Prostate gland (tissue), 2 donors: ENCODE measurements around the gene MPZL1. TPM values are rescaled to one million over a fixed set of nuclear protein-coding genes. Genes with fewer than 3 reads are reported as not detected.

ENCODE experiments used
- DNase-seq: peaks from one replicate; pipeline ENCODE4 v3.0.0-alpha.2; 2019; ENCODE audit warnings: low spot score
- H3K27ac ChIP-seq, 2 donors: fragments of 200-600 bp; sonication (generic); 2 replicates each; pipeline ENCODE4 v1.5.1; 2017 to 2019
- H3K27me3 ChIP-seq: fragments of 200-600 bp; sonication (generic); replicated peaks from 2 replicates; pipeline ENCODE4 v1.5.1; 2019; ENCODE audit not compliant: insufficient read depth
- H3K36me3 ChIP-seq, 2 donors: fragments of 200-600 bp; sonication (generic); 1 replicate in 1 of 2; 2 replicates in 1 of 2; pipeline versions ENCODE4 v1.5.1 to v1.8.1; 2017 to 2019
- H3K4me1 ChIP-seq: fragments of 200-600 bp; sonication (generic); replicated peaks from 2 replicates; pipeline ENCODE4 v1.5.1; 2019
- H3K4me3 ChIP-seq, 2 donors: fragments of 200-600 bp; sonication (generic); 2 replicates each; pipeline ENCODE4 v1.5.1; 2017 to 2019
- H3K9me3 ChIP-seq: fragments of 200-600 bp; sonication (generic); 2 replicates; pipeline ENCODE4 v1.5.1; 2017
- POLR2A ChIP-seq: fragments of 450-650 bp; IDR thresholded peaks from one replicate; pipeline ENCODE4 v1.6.1; 2016; ENCODE audit warnings: antibody characterized with exemption, mild to moderate bottlenecking
- POLR2AphosphoS5 ChIP-seq: sonication (generic); formaldehyde crosslinking; IDR thresholded peaks from one replicate; pipeline ENCODE4 v1.6.1; 2017; ENCODE audit warnings: antibody characterized with exemption
- WGBS: methylation state at CpG from one replicate; pipeline ENCODE4 v1.1.5; 2018; 5-methylcytosine and 5-hydroxymethylcytosine counted together
- intact Hi-C: fragments of 100-400 bp; cut with DNase I; formaldehyde crosslinking; loops from one replicate; pipeline ENCODE4 v1.14.2; 2022
- total RNA-seq, 2 donors: library from RNA; depleted of rRNA; stranded (reverse); fragments of >200 nt; gene quantifications; one replicate each; pipeline ENCODE4 v1.1.0, GENCODE V29; 2016
- TF ChIP-seq, protein P1 (sequence below), 4 experiments: fragments of 200-600 bp in 2 of 4; fragments of 450-650 bp in 2 of 4; sonication (generic) in 2 of 4; IDR thresholded peaks; 1 replicate in 3 of 4; 2 replicates in 1 of 4; pipeline ENCODE4 v1.5.1; 2016 to 2019; ENCODE audit warnings: antibody characterized with exemption in 4 of 4, mild to moderate bottlenecking in 2 of 4, moderate library complexity in 2 of 4

MPZL1 gene
- total RNA-seq, 2 donors from 2014 or later, result 52.5 to 135 TPM

DNA sequence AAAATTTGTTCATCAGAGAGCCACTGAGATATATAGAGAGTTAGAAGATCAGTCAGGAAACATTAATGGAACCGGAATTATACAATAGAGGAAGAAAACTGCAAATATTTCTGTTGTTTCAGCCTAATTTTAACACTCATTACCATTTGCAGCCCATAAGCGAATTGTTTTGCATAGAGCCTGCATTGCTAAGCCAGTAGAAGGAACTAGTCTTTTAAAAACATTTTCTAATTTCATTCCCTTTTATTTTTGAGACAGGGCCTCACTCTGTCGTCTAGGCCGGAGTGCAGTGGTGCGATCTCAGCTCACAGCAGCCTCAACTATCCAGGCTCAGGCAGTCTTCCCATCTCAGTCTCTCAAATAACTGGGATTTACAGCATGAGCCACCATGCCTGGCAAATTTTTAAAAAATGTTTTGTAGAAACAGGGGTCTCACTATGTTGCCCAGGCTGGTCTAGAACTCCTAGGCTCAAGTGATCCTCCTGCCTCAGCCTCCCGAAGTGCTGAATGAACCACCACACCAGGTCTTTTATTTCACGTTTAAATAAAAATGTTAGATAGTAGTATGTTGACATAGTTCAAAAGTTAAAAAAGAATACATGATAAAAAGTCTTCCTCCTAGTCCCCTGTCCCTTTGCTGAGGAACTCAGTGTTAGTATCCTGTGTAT, 25.3 kb downstream of the MPZL1 start:
- TF ChIP-seq POLR2A (no peak), POLR2AphosphoS5 (no peak)
- TF ChIP-seq, protein P1, sequence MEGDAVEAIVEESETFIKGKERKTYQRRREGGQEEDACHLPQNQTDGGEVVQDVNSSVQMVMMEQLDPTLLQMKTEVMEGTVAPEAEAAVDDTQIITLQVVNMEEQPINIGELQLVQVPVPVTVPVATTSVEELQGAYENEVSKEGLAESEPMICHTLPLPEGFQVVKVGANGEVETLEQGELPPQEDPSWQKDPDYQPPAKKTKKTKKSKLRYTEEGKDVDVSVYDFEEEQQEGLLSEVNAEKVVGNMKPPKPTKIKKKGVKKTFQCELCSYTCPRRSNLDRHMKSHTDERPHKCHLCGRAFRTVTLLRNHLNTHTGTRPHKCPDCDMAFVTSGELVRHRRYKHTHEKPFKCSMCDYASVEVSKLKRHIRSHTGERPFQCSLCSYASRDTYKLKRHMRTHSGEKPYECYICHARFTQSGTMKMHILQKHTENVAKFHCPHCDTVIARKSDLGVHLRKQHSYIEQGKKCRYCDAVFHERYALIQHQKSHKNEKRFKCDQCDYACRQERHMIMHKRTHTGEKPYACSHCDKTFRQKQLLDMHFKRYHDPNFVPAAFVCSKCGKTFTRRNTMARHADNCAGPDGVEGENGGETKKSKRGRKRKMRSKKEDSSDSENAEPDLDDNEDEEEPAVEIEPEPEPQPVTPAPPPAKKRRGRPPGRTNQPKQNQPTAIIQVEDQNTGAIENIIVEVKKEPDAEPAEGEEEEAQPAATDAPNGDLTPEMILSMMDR (IDR thresholded peaks at IDR 0.05), result no peak
- Histone ChIP-seq H3K4me3 (no peak overlapping the region), H3K36me3 (no peaks in the 10 kb centered on the region), H3K9me3 (no peaks in the 10 kb centered on the region), H3K4me1 (no peaks in the 10 kb centered on the region), H3K27me3 (no peaks in the 10 kb centered on the region), H3K27ac (no peak overlapping the region)
- 87% methylated on average over 7 of the region's 7 CpGs for WGBS
- intact Hi-C loops, result no loop called here
- DNase-seq, result no peak

- H3K4me1 ChIP-seq, result no peaks in the 10 kb centered on the region
- no peaks in the 10 kb centered on the region for H3K27me3 ChIP-seq
- no peaks in the 10 kb centered on the region for H3K9me3 ChIP-seq
- TF ChIP-seq POLR2AphosphoS5 (no peak), POLR2A (no peak)
- TF ChIP-seq, protein P1 (IDR thresholded peaks at IDR 0.05), result no peak
- no peaks in the 10 kb centered on the region for H3K36me3 ChIP-seq
- no peak overlapping the region for H3K27ac ChIP-seq
- H3K4me3 ChIP-seq, result no peak overlapping the region
- WGBS, result 97% methylated on average over 1 of the region's 1 CpG
- DNase-seq, result no peak
- intact Hi-C loops, result no loop called here
These were observed 26.2 kb downstream of the MPZL1 start for GRCh38 chr1:167747988-167748387.

DNA sequence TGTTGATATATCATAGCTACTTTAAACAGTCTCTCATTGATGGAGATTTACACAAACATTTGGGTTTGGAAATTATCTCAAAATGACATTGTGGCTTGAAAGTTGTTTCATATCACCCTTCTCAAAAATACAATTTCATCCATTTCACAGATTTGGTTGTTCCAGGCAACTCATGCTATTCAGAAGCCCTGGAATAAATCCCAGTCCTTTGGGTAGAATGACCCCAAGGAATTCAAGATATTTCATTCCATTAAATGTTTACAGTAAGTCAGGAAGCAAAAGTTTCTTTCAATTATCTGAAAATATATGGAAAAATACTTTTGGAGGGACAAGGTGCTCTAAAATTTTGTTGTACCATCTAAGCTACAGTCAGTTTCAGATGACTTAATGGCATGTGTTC, 27.1 kb downstream of the MPZL1 start:
- H3K36me3 ChIP-seq, result no peaks in the 10 kb centered on the region
- DNase-seq, result no peak
- no peak overlapping the region for H3K4me3 ChIP-seq
- no peaks in the 10 kb centered on the region for H3K9me3 ChIP-seq
- no peaks in the 10 kb centered on the region for H3K4me1 ChIP-seq
- TF ChIP-seq POLR2AphosphoS5 (no peak), POLR2A (no peak)
- TF ChIP-seq, protein P1 (IDR thresholded peaks at IDR 0.05), result no peak
- no peaks in the 10 kb centered on the region for H3K27me3 ChIP-seq
- H3K27ac ChIP-seq, result no peak overlapping the region
- intact Hi-C loops, result no loop called here

DNA sequence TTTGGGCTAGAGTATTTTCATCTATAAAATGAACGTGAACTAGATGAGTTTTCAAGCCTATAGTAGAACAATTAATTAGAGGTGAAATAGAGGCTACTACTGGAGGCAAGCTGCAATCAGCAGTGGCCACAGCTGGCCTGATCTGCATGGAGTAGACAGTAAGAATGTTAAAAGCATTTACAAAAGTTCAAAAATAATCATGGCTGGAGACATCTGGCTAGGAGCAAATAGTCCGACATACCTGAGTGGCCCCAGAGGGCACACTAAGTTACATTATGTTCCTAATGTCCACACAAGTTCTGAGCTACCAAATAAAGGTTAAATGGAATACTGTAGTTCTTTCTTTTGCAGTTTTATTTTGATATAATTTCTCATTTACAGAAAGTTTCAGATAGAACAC, 28.0 kb downstream of the MPZL1 start:
- Histone ChIP-seq H3K36me3 (no peaks in the 10 kb centered on the region), H3K27ac (no peak overlapping the region), H3K4me3 (no peak overlapping the region), H3K9me3 (no peaks in the 10 kb centered on the region), H3K27me3 (no peaks in the 10 kb centered on the region), H3K4me1 (no peaks in the 10 kb centered on the region)
- no peak for DNase-seq
- TF ChIP-seq POLR2AphosphoS5, result no peak
- TF ChIP-seq, protein P1 (IDR thresholded peaks at IDR 0.05), result no peak
- no peak for TF ChIP-seq POLR2A
- intact Hi-C loops, result no loop called here
- WGBS, result 66% methylated on average over 2 of the region's 2 CpGs

GRCh38 chr1:167750641-167751040, 28.9 kb downstream of the MPZL1 start:
- no peak for DNase-seq
- Histone ChIP-seq H3K9me3 (no peaks in the 10 kb centered on the region), H3K4me1 (no peaks in the 10 kb centered on the region), H3K27me3 (no peaks in the 10 kb centered on the region), H3K27ac (no peak overlapping the region), H3K36me3 (no peaks in the 10 kb centered on the region), H3K4me3 (no peak overlapping the region)
- intact Hi-C loops, result no loop called here
- TF ChIP-seq POLR2A (no peak), POLR2AphosphoS5 (no peak)
- TF ChIP-seq, protein P1 (IDR thresholded peaks at IDR 0.05), result no peak
- WGBS, result 97% methylated on average over 2 of the region's 2 CpGs
